ENCODE measurements around the gene ABCD3.

The ABCD3 gene

DNA sequence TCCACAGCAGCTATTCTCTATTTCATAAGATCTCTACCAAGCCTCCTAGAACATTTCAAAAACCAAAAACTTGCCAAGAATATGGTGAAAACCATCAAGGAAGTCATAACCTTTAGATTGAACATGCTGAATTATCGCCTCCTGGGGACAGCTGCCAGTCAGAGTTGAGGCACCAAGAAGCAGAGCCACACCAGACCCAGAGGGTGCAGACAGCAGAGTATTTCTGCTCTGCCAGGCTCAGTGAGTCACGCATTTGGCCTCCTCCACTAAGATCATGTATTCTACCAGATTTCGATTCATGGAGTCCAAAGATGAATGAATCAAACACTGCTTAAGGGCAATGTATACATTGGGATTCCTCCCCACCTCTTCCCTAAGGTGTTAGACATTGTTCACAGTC, 121.3 kb downstream of the ABCD3 start:
- DNase-seq (ENCODE audit: low read depth): no peak
- no peak for TF ChIP-seq CTCF (IDR thresholded peaks at IDR 0.05; ENCODE audit: insufficient read depth, low read depth, low read length, missing control alignments)
- no peak overlapping the region for H3K4me3 ChIP-seq (ENCODE audit: low read depth, low read length)

DNA sequence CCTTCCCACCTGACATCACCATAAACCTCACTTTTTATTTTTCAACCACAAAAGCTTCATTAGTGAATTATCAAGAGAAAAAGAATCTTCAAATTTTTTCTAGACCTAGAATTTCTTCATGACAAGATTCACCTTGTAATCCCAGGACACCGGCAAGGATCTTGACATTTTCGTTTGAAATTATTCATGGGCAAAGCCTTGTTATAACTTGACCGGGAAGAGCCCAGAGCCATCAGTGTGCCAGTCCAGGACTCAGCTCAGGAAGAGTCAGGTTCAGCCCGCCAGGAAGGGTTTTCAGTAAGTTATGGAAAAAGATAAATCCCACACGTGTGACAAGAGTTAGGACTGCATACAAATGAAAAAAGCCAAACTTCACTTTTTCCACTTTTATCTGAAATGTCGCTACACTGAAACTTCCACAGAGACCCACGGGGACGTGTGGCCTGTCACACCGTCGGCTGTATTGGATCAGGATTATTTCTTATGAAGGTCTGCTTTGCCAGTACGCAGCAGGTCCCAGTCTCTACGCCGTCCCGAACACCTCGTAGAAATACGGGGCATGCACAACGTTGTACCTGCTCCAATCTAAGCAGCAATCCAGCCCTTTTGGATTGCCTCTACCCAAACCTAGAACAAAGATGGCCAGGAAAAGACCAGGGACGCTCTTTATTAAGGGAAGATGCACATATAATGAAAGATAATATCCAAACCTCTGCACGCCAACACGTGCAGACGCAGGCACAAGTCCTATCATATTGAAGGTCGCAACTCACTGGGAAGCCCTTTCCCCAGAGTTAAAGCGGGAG, 122.5 kb downstream of the ABCD3 start:
- no peak for TF ChIP-seq CTCF (IDR thresholded peaks at IDR 0.05; ENCODE audit: insufficient read depth, low read depth, low read length, missing control alignments)
- peak overlapping the region; percentile 36; the same call in 1 of the 2 replicates for H3K4me3 ChIP-seq (ENCODE audit: low read depth, low read length)
- no peak for DNase-seq (ENCODE audit: low read depth)

- peak; percentile 47 for DNase-seq (ENCODE audit: low read depth)
- no peak for TF ChIP-seq CTCF (IDR thresholded peaks at IDR 0.05; ENCODE audit: insufficient read depth, low read depth, low read length, missing control alignments)
- peak within 1 kb of the TSS; percentile 44 for H3K4me3 ChIP-seq (ENCODE audit: low read depth, low read length)
These were observed 123.3 kb downstream of the ABCD3 start, which contains the start of gene F3 for GRCh38 chr1:94541246-94542087. TSS of gene F3 (minus strand) at chr1:94541759. CDS start at chr1:94541636, 123 bp downstream.

DNA sequence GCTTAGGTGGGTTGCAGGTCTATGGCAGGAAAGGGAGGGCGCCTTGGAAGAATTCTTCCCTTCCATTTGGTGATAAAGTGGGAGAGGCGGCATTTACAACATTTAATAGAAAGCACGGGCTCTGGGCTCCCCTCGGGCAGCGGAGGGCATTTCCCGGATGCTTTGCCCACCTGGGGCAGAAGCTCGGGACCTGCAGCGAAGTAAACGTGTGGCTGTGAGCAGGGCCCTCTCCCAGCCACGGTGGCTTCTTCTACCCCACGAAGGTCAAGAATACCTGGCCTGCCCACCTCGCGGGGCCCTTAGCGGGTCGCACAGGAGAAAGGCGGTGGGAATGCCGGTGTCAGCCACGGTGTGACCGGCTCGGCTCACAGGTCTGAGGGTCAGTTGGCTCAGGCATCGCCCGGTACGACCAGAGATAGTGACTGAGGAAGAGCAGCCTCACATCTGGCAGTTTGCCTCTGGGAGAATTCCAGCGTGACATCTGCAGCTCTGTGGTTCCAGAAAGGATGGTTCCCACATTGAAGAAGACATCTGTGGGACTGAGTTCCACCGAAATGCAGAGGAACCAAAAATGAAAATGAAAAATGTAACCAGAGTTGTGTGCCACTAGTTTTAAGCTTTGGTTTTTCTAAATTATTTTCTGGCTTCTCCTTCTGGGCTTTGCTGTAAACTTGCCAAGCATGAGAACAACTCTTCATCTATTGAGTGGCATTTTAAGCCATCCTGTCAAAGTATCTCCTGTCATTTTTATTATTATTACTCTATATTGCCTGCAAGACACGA, 124.1 kb downstream of the ABCD3 start:
- peak; percentile 1 for DNase-seq (ENCODE audit: low read depth)
- H3K4me3 ChIP-seq (ENCODE audit: low read depth, low read length): peak overlapping the region; percentile 44
- no peak for TF ChIP-seq CTCF (IDR thresholded peaks at IDR 0.05; ENCODE audit: insufficient read depth, low read depth, low read length, missing control alignments)

DNA sequence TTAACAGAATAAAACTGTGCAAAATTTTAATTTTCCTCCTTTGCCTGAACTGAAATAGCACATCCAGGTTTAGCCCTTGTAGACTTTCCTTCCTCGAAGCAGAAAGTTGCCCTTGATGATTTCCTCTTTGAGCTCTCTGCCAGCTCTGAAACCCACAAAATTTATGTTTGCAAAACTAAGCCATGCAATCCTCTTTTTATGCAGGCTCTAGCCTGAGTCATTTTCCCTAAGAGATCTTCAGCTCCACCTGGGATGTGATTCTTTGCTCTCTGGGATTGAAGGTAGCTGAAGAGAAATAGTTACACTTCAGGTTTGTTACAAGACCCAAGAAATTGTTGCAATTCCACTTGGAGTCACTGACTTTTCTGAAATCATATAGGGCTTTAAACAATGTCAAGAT, 124.8 kb downstream of the ABCD3 start:
- no peak for DNase-seq (ENCODE audit: low read depth)
- no peak overlapping the region for H3K4me3 ChIP-seq (ENCODE audit: low read depth, low read length)
- TF ChIP-seq CTCF (IDR thresholded peaks at IDR 0.05; ENCODE audit: insufficient read depth, low read depth, low read length, missing control alignments): no peak

DNA sequence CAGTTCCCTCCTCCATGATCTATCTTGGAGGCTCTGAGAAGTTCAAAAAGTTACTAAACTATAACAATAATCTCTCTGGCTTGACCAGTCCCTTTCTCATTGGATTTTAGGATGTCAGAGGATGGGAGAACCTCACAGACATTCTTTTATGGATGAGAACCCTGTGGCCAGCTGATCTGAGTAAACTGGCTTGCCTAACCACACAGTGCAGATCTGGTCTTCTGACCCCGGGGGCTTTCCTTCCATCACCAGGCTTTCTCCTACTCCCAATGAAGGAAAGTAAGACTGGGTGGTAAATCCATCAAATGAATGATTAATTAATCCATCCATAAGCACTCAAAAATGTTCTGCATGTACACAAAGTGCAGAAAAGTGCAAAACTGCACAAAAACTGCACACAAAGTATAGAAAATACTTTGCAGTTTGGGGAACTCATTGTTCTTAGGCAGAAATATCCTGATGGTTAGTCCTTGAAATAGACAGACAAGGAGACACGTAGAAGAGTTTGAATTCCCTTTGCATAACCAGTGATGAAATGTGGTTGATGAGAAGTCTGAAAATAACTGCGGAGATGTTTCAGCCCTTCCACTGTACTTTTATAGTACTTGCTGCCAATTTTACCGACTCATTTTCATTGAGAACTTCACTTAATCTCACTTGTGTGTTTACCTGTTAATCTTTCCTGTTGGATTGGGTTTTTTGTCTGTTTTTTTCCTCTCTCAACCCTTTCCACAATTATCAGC, 125.9 kb downstream of the ABCD3 start:
- DNase-seq (ENCODE audit: low read depth): no peak
- no peak overlapping the region for H3K4me3 ChIP-seq (ENCODE audit: low read depth, low read length)
- TF ChIP-seq CTCF (IDR thresholded peaks at IDR 0.05; ENCODE audit: insufficient read depth, low read depth, low read length, missing control alignments): no peak
